Stimulated activated naive CD8-positive, alpha-beta T cell treated with anti-CD3 and anti-CD28 coated beads, Interleukin-15, Interleukin-2, amounts not matched to agents 100 ng/mL and 50 ng/mL, for 24 hours (primary cell): ENCODE results near the gene FMN1.

Experiments used
- H3K27ac Mint-ChIP-seq: one replicate; pipeline ENCODE4 v1.8.0; 2021; ENCODE audit warnings: mild to moderate bottlenecking, mixed read lengths
- H3K27me3 Mint-ChIP-seq: one replicate; pipeline ENCODE4 v1.8.0; 2021; ENCODE audit warnings: mixed read lengths
- H3K36me3 Mint-ChIP-seq: one replicate; pipeline ENCODE4 v1.8.0; 2021; ENCODE audit warnings: low read depth, mixed read lengths
- H3K4me1 Mint-ChIP-seq: one replicate; pipeline ENCODE4 v1.8.0; 2021; ENCODE audit warnings: low read depth, mixed read lengths
- H3K4me3 Mint-ChIP-seq: one replicate; pipeline ENCODE4 v1.8.0; 2021; ENCODE audit warnings: mild to moderate bottlenecking, mixed read lengths
- H3K9me3 Mint-ChIP-seq: one replicate; pipeline ENCODE4 v1.8.0; 2021; ENCODE audit warnings: mixed read lengths

The FMN1 gene

DNA sequence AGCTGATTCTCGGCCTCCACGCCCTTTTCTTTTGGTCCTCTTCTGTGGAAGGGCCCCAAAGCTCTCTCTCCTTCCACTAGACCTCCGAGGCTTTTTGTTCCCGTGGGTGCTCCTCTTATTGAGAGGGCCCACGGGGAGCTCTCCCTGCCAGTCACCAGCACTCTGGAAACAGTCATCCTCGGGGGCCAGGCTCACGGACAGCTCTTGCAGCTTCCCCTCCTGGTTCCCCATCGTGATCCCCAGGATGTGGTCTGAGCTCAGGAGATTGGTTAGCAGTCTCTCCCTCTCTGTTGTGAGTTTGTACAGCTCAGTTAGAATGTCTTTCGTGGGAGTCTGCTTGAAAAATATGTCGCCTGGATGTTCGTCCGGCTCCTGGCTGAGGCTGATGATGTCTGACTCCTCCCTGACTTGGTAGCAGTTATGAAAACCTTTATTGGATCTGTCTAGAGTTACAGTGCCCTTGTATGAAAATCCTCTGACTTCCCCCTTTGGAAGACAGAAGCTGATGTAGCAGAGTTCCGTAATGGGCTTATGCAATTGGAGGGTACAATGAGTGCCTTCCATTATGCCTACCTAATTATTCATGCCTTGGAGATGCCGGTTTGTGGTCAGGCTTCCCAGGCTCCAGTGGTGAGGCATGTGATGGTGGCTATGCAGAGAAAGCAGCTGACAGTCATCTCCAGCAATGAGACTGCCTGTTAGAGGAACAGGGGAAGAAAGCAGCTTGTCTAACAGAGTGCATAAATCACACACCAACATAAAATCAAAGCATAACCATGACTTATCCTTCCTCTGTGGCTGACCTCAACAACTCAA, 40.0 kb downstream of the FMN1 start:
- peaks cover 6% of the 10 kb centered on the region for H3K27me3 Mint-ChIP-seq
- H3K27ac Mint-ChIP-seq: no peak overlapping the region
- no peaks in the 10 kb centered on the region for H3K9me3 Mint-ChIP-seq
- peaks cover 18% of the 10 kb centered on the region for H3K4me1 Mint-ChIP-seq
- no peak overlapping the region for H3K4me3 Mint-ChIP-seq
- no peaks in the 10 kb centered on the region for H3K36me3 Mint-ChIP-seq

GRCh38 chr15:33153548-33153947, 41.0 kb downstream of the FMN1 start:
- Mint-ChIP-seq H3K27me3 (peaks cover 4% of the 10 kb centered on the region), H3K27ac (no peak overlapping the region), H3K36me3 (no peaks in the 10 kb centered on the region), H3K9me3 (no peaks in the 10 kb centered on the region), H3K4me3 (no peak overlapping the region), H3K4me1 (peaks cover 12% of the 10 kb centered on the region)

- peaks cover 19% of the 10 kb centered on the region for H3K4me1 Mint-ChIP-seq
- H3K9me3 Mint-ChIP-seq: no peaks in the 10 kb centered on the region
- H3K4me3 Mint-ChIP-seq: no peak overlapping the region
- H3K27me3 Mint-ChIP-seq: peaks cover 3% of the 10 kb centered on the region
- no peak overlapping the region for H3K27ac Mint-ChIP-seq
- H3K36me3 Mint-ChIP-seq: no peaks in the 10 kb centered on the region
Measured at GRCh38 chr15:33152502-33153109, 41.9 kb downstream of the FMN1 start.

GRCh38 chr15:33150971-33151370, 43.5 kb downstream of the FMN1 start:
- H3K36me3 Mint-ChIP-seq: no peaks in the 10 kb centered on the region
- peaks cover 19% of the 10 kb centered on the region for H3K4me1 Mint-ChIP-seq
- H3K27me3 Mint-ChIP-seq: no peaks in the 10 kb centered on the region
- no peak overlapping the region for H3K4me3 Mint-ChIP-seq
- H3K27ac Mint-ChIP-seq: no peak overlapping the region
- no peaks in the 10 kb centered on the region for H3K9me3 Mint-ChIP-seq

- H3K27ac Mint-ChIP-seq: no peak overlapping the region
- no peaks in the 10 kb centered on the region for H3K9me3 Mint-ChIP-seq
- H3K4me3 Mint-ChIP-seq: no peak overlapping the region
- H3K4me1 Mint-ChIP-seq: peaks cover 19% of the 10 kb centered on the region
- H3K36me3 Mint-ChIP-seq: no peaks in the 10 kb centered on the region
- no peaks in the 10 kb centered on the region for H3K27me3 Mint-ChIP-seq
Measured at GRCh38 chr15:33150431-33150941, 44.0 kb downstream of the FMN1 start.

- no peak overlapping the region for H3K27ac Mint-ChIP-seq
- H3K27me3 Mint-ChIP-seq: no peaks in the 10 kb centered on the region
- H3K4me1 Mint-ChIP-seq: peaks cover 19% of the 10 kb centered on the region
- no peaks in the 10 kb centered on the region for H3K36me3 Mint-ChIP-seq
- no peak overlapping the region for H3K4me3 Mint-ChIP-seq
- H3K9me3 Mint-ChIP-seq: no peaks in the 10 kb centered on the region
Measured at GRCh38 chr15:33149919-33150318, 44.6 kb downstream of the FMN1 start.

DNA sequence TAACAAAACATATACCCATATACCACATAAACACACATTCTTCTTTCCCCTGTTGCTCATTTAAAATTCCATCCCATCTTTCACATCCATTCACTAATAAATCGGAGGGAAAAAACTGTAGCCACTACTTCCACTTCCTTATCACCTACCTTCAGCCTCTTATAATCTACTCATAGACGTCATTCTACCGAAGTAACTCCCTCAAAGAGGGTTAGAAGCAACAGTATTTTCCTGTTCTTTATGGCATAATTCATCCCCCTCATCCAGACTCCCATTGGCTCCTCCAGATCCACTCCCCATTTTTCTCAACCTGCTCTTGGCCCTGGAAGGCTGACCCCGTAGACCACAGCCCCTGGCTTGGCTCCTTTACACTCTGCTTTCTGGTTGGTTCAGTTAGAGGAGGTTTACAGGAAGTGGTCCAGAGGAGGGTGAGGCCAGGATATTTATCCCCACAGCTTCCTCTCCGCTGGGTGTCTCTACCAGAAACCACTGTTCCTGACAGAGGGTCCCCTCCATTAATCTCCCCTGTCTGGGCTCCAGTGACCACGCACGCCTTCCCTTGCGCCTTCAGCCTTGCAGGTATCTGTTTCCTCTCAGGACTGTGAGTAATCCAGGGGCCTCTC, 46.3 kb downstream of the FMN1 start:
- Mint-ChIP-seq H3K4me1 (peaks cover 19% of the 10 kb centered on the region), H3K4me3 (peak overlapping the region; percentile 75), H3K36me3 (no peaks in the 10 kb centered on the region), H3K27me3 (no peaks in the 10 kb centered on the region), H3K9me3 (no peaks in the 10 kb centered on the region), H3K27ac (peak overlapping the region; percentile 77)

GRCh38 chr15:33146051-33146450, 48.5 kb downstream of the FMN1 start:
- peaks cover 19% of the 10 kb centered on the region for H3K4me1 Mint-ChIP-seq
- no peaks in the 10 kb centered on the region for H3K9me3 Mint-ChIP-seq
- H3K36me3 Mint-ChIP-seq: no peaks in the 10 kb centered on the region
- no peaks in the 10 kb centered on the region for H3K27me3 Mint-ChIP-seq
- no peak overlapping the region for H3K27ac Mint-ChIP-seq
- no peak overlapping the region for H3K4me3 Mint-ChIP-seq

DNA sequence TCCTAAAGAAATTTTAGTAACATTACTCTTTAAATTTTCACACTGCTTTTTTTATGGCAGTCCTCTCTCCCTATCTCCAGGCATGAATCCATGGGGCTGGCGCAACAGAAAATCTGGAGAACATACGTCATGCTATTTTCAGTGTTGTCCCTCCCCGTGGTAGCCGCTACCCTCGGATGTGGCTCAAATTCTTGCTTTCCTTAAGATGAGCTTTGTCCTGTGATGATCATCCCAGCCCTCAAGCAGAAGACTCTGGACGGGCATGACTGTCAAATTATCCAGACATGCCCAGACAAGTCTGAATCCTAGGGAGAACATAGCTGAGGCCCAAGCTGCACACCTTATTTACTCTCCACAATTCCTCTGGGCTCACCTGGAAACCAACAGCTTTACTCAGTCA, 49.1 kb downstream of the FMN1 start:
- no peaks in the 10 kb centered on the region for H3K27me3 Mint-ChIP-seq
- H3K4me1 Mint-ChIP-seq: peaks cover 14% of the 10 kb centered on the region
- no peak overlapping the region for H3K27ac Mint-ChIP-seq
- no peak overlapping the region for H3K4me3 Mint-ChIP-seq
- H3K36me3 Mint-ChIP-seq: no peaks in the 10 kb centered on the region
- no peaks in the 10 kb centered on the region for H3K9me3 Mint-ChIP-seq

DNA sequence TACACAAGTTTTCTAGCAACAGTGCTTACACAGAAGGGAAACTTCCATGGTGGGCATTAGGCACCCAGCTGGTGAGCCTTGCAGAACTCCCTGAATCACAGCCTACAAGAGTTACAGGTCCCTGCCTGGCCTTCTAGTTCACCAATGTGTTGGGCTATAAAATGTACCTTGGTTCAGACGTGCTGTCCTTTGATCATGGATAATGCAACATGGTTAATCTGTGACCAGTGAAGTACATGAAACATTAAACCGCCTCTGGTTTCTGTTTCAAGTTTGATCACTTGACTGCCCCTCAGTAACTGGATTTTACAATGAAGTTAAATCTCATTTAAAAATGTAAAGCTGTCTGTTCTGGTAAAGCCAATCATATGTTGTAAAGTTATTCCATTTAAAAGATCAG, 51.8 kb downstream of the FMN1 start:
- H3K9me3 Mint-ChIP-seq: no peaks in the 10 kb centered on the region
- no peaks in the 10 kb centered on the region for H3K27me3 Mint-ChIP-seq
- peaks cover under 1% of the 10 kb centered on the region for H3K4me1 Mint-ChIP-seq
- no peaks in the 10 kb centered on the region for H3K36me3 Mint-ChIP-seq
- H3K4me3 Mint-ChIP-seq: no peak overlapping the region
- no peak overlapping the region for H3K27ac Mint-ChIP-seq

DNA sequence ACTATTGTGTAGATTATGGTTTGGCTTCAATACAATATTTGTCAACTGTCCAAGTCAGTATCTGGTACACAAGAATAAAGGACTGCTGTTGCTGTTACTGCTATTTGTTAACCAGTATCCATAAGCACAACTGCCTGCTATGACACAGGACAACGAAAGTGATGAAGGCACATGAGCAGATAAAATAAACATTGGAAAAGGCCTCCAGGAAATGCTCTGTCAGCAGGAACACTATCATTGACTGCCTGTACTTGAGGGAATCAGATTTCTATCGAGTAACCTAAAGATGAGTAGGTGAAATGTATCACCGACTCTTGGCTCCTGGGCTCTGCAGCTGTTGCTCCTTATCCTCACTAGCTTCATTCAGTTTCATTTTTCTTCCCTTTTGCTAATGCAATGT, 56.5 kb downstream of the FMN1 start:
- H3K36me3 Mint-ChIP-seq: no peaks in the 10 kb centered on the region
- no peak overlapping the region for H3K4me3 Mint-ChIP-seq
- H3K4me1 Mint-ChIP-seq: no peaks in the 10 kb centered on the region
- no peaks in the 10 kb centered on the region for H3K9me3 Mint-ChIP-seq
- H3K27ac Mint-ChIP-seq: no peak overlapping the region
- peaks cover 3% of the 10 kb centered on the region for H3K27me3 Mint-ChIP-seq

DNA sequence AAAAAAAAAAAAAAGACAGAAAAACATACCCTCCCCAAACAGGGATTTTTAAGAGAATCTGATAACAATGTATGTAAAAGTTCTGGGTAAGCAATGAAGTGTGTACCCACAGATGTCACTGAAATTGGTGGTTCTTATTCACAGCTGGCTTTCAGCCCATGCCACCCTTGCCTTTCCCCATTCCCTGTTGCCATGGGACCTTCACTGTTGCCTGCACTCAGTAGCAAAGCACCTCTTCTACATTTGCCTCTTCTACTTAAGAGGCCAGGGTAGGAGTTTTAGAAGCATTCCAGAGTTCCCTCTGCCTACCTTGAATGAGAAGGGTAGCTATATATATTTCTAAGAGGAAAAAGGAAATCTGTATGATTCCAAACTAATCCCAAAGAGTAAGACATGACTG, 57.4 kb downstream of the FMN1 start:
- Mint-ChIP-seq H3K27me3 (peaks cover 3% of the 10 kb centered on the region), H3K9me3 (no peaks in the 10 kb centered on the region), H3K4me1 (no peaks in the 10 kb centered on the region), H3K27ac (no peak overlapping the region), H3K36me3 (no peaks in the 10 kb centered on the region), H3K4me3 (no peak overlapping the region)

DNA sequence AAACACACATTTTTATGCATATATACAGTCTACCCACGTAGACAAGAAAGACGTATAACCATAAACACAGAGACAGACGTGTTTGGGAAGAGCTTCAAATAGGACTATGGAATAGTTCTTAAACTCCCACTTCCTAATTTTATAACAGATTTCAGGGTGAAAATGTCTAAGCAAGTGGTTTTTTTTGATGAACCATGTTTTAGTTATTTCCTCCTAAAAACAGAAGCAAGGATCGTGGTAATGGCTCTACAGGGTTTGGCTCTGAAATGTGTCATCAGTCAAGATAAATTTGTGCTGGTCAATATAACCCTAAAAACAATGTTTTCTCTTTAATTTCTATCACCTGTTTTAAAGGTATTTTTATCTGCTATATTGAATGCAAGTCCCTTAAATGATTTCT, 58.2 kb downstream of the FMN1 start:
- Mint-ChIP-seq H3K27ac (no peak overlapping the region), H3K4me1 (no peaks in the 10 kb centered on the region), H3K4me3 (no peak overlapping the region), H3K27me3 (peaks cover 3% of the 10 kb centered on the region), H3K36me3 (no peaks in the 10 kb centered on the region), H3K9me3 (no peaks in the 10 kb centered on the region)

- Mint-ChIP-seq H3K4me3 (no peak overlapping the region), H3K27ac (no peak overlapping the region), H3K4me1 (no peaks in the 10 kb centered on the region), H3K9me3 (no peaks in the 10 kb centered on the region), H3K27me3 (peaks cover 3% of the 10 kb centered on the region), H3K36me3 (no peaks in the 10 kb centered on the region)
Measured at GRCh38 chr15:33135355-33135781, 59.1 kb downstream of the FMN1 start.

GRCh38 chr15:33132722-33133345, 61.7 kb downstream of the FMN1 start:
- Mint-ChIP-seq H3K27ac (no peak overlapping the region), H3K4me3 (no peak overlapping the region), H3K4me1 (no peaks in the 10 kb centered on the region)

More at GRCh38 chr15:33132722-33133345, 61.7 kb downstream of the FMN1 start:
- H3K9me3 Mint-ChIP-seq: no peaks in the 10 kb centered on the region
- peaks cover 3% of the 10 kb centered on the region for H3K27me3 Mint-ChIP-seq
- H3K36me3 Mint-ChIP-seq: no peaks in the 10 kb centered on the region
